Measurements from ENCODE around the gene UCN2. TPM values are rescaled to one million over a fixed set of nuclear protein-coding genes. Genes with fewer than 3 reads are reported as not detected.
A peak's percentile ranks its signal among the peaks of the same experiment; 100 is the strongest.

UCN2 gene
- total and polyA plus RNA-seq, 8 donors: 0.11 to 0.37 (median 0.20) TPM; not detected in 2

DNA sequence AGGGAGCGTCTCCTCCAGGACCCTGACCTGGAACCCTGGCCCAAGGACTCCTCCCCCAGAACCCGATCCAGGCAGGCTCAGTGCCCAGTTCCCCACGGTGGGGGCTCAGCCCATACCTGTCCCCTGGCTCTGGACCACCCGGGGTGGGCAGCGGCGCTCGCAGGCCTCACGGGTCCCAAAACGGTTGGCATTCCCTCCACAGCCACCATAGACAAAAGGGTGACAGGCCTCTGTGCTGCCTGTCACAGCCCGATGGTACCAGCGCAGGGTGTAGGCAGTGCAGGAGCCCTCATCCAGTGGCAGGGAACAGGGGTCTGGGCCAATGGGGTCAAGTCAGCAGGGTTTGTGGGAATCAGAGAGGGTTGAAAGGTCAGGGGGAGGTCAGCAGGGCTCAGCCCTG, 1.1 kb upstream of the UCN2 start:
- TF ChIP-seq, protein P1, sequence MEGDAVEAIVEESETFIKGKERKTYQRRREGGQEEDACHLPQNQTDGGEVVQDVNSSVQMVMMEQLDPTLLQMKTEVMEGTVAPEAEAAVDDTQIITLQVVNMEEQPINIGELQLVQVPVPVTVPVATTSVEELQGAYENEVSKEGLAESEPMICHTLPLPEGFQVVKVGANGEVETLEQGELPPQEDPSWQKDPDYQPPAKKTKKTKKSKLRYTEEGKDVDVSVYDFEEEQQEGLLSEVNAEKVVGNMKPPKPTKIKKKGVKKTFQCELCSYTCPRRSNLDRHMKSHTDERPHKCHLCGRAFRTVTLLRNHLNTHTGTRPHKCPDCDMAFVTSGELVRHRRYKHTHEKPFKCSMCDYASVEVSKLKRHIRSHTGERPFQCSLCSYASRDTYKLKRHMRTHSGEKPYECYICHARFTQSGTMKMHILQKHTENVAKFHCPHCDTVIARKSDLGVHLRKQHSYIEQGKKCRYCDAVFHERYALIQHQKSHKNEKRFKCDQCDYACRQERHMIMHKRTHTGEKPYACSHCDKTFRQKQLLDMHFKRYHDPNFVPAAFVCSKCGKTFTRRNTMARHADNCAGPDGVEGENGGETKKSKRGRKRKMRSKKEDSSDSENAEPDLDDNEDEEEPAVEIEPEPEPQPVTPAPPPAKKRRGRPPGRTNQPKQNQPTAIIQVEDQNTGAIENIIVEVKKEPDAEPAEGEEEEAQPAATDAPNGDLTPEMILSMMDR (IDR thresholded peaks at IDR 0.05): no peak
- intact Hi-C loops (cut with DNase I): no loop called here
- Histone ChIP-seq H3K27me3 (no peaks in the 10 kb centered on the region), H3K27ac (no peak overlapping the region), H3K4me1 (peaks cover 10 to 52% of the 10 kb centered on the region in 2 donors), H3K4me3 (no peak overlapping the region), H3K36me3 (no peaks in the 10 kb centered on the region), H3K9me3 (no peaks in the 10 kb centered on the region)
- ATAC-seq (no peak), DNase-seq (peak in 1 of 4 donors; percentile 68)

GRCh38 chr3:48564022-48564421, 441 bp upstream of the UCN2 start:
- Histone ChIP-seq H3K4me3 (no peak overlapping the region), H3K36me3 (no peaks in the 10 kb centered on the region), H3K9me3 (no peaks in the 10 kb centered on the region), H3K27ac (no peak overlapping the region), H3K27me3 (no peaks in the 10 kb centered on the region), H3K4me1 (peaks cover 10 to 58% of the 10 kb centered on the region in 2 donors)
- intact Hi-C loops (cut with DNase I): no loop called here
- ATAC-seq: peak; percentile 51
- peak in 2 of 4 donors; percentile 84 to 88 for DNase-seq
- TF ChIP-seq, protein P1 (IDR thresholded peaks at IDR 0.05): no peak

DNA sequence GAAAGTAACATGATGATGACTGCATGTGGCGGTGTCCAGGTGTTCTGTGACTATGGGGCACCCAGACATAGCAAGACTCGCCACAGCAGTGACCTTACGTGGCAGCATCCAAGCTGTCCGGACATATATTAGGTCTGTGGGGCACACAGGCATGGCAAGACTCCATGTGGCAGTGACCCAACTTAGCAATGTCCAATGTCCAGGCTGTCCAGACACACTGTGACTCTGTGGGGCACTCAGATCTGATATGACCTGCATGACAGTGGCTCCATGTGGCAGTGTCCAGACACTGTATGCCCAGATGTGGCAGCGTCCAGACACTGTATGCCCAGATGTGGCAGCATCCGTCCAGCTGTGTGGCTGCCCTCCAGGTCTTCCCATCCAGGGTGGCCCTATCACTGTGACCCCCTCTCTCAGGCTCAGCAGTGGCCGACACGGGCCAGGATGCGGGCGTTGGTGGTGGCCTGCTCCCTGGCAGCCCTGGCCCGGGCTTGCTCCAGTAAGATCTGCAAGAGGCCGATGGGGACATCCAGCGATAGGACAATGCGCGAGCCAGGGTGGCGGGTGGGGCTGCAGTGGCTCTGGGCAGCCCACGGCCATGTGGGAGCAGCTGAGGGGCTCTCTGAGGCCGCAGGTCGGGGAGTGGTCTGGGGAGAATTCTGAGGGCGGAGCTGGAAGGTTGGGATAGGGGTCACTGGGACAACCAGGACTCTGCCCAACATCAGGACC, 1.1 kb downstream of the UCN2 start:
- Histone ChIP-seq H3K27ac (no peak overlapping the region), H3K9me3 (no peaks in the 10 kb centered on the region), H3K4me3 (no peak overlapping the region), H3K4me1 (peaks cover 10 to 73% of the 10 kb centered on the region in 2 donors), H3K36me3 (no peaks in the 10 kb centered on the region), H3K27me3 (no peaks in the 10 kb centered on the region)
- intact Hi-C loops (cut with DNase I): no loop called here
- DNase-seq: peak in 1 of 4 donors; percentile 70
- TF ChIP-seq, protein P1 (IDR thresholded peaks at IDR 0.05): no peak
- ATAC-seq: no peak

DNA sequence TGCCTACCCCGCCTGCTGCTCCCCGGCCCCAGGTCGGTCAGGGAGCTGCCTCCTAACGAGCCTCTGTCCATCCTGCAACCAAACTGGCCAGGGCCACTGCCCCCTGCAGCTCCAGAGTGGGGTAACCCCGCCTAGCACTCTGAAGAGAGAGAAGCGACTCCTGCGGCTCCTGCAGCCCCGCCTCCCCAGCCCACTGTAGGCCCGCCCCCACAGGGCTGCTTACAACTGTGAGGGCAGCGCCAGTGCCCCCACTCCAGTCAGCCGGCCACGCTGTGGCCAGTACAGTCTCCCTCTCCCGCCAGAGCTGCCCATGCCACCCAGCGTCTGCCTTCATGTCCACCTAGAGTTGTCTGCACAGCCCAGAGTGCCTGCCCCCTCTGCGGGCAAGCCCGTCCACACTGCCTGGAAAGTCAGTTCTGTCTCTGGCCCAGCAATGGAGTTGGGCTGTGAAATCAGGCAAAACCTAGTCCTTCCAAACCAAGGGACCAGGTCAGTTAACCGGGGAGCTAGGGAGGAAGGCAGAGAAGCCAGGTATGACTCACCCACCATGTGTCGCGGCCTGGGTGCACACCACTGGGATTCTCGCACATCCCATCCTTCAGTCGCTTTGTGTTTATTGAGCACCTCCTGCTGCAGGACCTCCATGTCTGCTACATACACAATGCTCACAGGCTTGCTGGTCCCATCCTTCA, 2.4 kb downstream of the UCN2 start:
- no peak for ATAC-seq

More for the DNA sequence above, 2.4 kb downstream of the UCN2 start:
- H3K27ac ChIP-seq: peak overlapping the region; percentile 42 to 66
- no peaks in the 10 kb centered on the region for H3K9me3 ChIP-seq
- intact Hi-C loops (cut with DNase I): no loop called here
- peaks cover 10 to 80% of the 10 kb centered on the region in 2 donors for H3K4me1 ChIP-seq
- TF ChIP-seq, protein P1 (IDR thresholded peaks at IDR 0.05): peak in 1 of 2 donors; percentile 27
- H3K4me3 ChIP-seq: peak overlapping the region; percentile 9 to 28
- peak in 3 of 4 donors; percentile 43 to 88 (median 72) for DNase-seq
- no peaks in the 10 kb centered on the region for H3K27me3 ChIP-seq
- H3K36me3 ChIP-seq: no peaks in the 10 kb centered on the region
